ENCODE results near the gene FTCD. TPM values are rescaled to one million over a fixed set of nuclear protein-coding genes. Genes with fewer than 3 reads are reported as not detected.

FTCD gene
- polyA plus RNA-seq, 1 experiment, result not detected

- CTCF ChIA-PET, result interaction anchor here (0.5 to 1.7 kb wide), 3 partner anchors 37 to 217 kb away, joined by 3 to 5 read pairs (median 3); no protein-coding TSS in a partner anchor
- Histone ChIP-seq H3K4me3 (ENCODE audit: low read depth, low read length) (no peak overlapping the region), H3K27ac (ENCODE audit: low read depth, low read length) (no peak overlapping the region), H3K9me3 (ENCODE audit: control insufficient read depth, insufficient read depth, low read length) (no peaks in the 10 kb centered on the region; the same call in 1 of the 2 replicates), H3K27me3 (ENCODE audit: control insufficient read depth, insufficient read depth, low read length) (no peaks in the 10 kb centered on the region)
- POLR2A ChIA-PET, result no interaction called here
- no peak for DNase-seq (ENCODE audit: low read depth, low spot score)
- TF ChIP-seq, protein P1, sequence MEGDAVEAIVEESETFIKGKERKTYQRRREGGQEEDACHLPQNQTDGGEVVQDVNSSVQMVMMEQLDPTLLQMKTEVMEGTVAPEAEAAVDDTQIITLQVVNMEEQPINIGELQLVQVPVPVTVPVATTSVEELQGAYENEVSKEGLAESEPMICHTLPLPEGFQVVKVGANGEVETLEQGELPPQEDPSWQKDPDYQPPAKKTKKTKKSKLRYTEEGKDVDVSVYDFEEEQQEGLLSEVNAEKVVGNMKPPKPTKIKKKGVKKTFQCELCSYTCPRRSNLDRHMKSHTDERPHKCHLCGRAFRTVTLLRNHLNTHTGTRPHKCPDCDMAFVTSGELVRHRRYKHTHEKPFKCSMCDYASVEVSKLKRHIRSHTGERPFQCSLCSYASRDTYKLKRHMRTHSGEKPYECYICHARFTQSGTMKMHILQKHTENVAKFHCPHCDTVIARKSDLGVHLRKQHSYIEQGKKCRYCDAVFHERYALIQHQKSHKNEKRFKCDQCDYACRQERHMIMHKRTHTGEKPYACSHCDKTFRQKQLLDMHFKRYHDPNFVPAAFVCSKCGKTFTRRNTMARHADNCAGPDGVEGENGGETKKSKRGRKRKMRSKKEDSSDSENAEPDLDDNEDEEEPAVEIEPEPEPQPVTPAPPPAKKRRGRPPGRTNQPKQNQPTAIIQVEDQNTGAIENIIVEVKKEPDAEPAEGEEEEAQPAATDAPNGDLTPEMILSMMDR (IDR thresholded peaks at IDR 0.05; ENCODE audit: low read depth, low read length), result no peak
These were observed 34.6 kb upstream of the FTCD start for GRCh38 chr21:46189959-46190490.

GRCh38 chr21:46189213-46189958 lies 34.0 kb upstream of the FTCD start:
- no peaks in the 10 kb centered on the region; the same call in 1 of the 2 replicates for H3K9me3 ChIP-seq (ENCODE audit: control insufficient read depth, insufficient read depth, low read length)
- DNase-seq (ENCODE audit: low read depth, low spot score), result no peak
- TF ChIP-seq, protein P1 (IDR thresholded peaks at IDR 0.05; ENCODE audit: low read depth, low read length), result no peak
- H3K27me3 ChIP-seq (ENCODE audit: control insufficient read depth, insufficient read depth, low read length), result no peaks in the 10 kb centered on the region
- no peak overlapping the region for H3K27ac ChIP-seq (ENCODE audit: low read depth, low read length)
- no peak overlapping the region for H3K4me3 ChIP-seq (ENCODE audit: low read depth, low read length)
- ChIA-PET CTCF (interaction anchor here (0.5 kb wide), 1 partner anchor 217 kb away, joined by 3 read pairs; no protein-coding TSS in a partner anchor), POLR2A (no interaction called here)

GRCh38 chr21:46188226-46189212 lies 33.1 kb upstream of the FTCD start:
- no peak overlapping the region for H3K4me3 ChIP-seq (ENCODE audit: low read depth, low read length)
- ChIA-PET CTCF (no interaction called here), POLR2A (no interaction called here)
- TF ChIP-seq, protein P1 (IDR thresholded peaks at IDR 0.05; ENCODE audit: low read depth, low read length), result no peak
- DNase-seq (ENCODE audit: low read depth, low spot score), result no peak
- no peak overlapping the region for H3K27ac ChIP-seq (ENCODE audit: low read depth, low read length)
- no peaks in the 10 kb centered on the region for H3K27me3 ChIP-seq (ENCODE audit: control insufficient read depth, insufficient read depth, low read length)
- no peaks in the 10 kb centered on the region; the same call in 1 of the 2 replicates for H3K9me3 ChIP-seq (ENCODE audit: control insufficient read depth, insufficient read depth, low read length)

- TF ChIP-seq, protein P1 (IDR thresholded peaks at IDR 0.05; ENCODE audit: low read depth, low read length), result no peak
- Histone ChIP-seq H3K27me3 (ENCODE audit: control insufficient read depth, insufficient read depth, low read length) (no peaks in the 10 kb centered on the region), H3K4me3 (ENCODE audit: low read depth, low read length) (no peak overlapping the region), H3K27ac (ENCODE audit: low read depth, low read length) (no peak overlapping the region), H3K9me3 (ENCODE audit: control insufficient read depth, insufficient read depth, low read length) (no peaks in the 10 kb centered on the region; the same call in 1 of the 2 replicates)
- POLR2A ChIA-PET, result no interaction called here
- CTCF ChIA-PET, result no interaction called here
- no peak for DNase-seq (ENCODE audit: low read depth, low spot score)
These were observed 32.4 kb upstream of the FTCD start for GRCh38 chr21:46187814-46188213.

All from AG04450 (cell line).